Suprapubic skin (tissue), 4 donors: ENCODE results near the gene BRD2. TPM values are rescaled to one million over a fixed set of nuclear protein-coding genes. Genes with fewer than 3 reads are reported as not detected.

Experiments
- DNase-seq, 2 donors: peaks; one replicate each; pipeline ENCODE4 v3.0.0-alpha.2; 2019; ENCODE audit warnings: low spot score in 2 of 2
- H3K27ac ChIP-seq: fragments of 200-600 bp; sonication (generic); one replicate; pipeline ENCODE4 v1.5.1; 2019
- H3K27me3 ChIP-seq: fragments of 200-600 bp; sonication (generic); one replicate; pipeline ENCODE4 v1.5.1; 2019
- H3K36me3 ChIP-seq: fragments of 200-600 bp; sonication (generic); one replicate; pipeline ENCODE4 v1.5.1; 2019
- H3K4me1 ChIP-seq: fragments of 200-600 bp; sonication (generic); one replicate; pipeline ENCODE4 v1.5.1; 2019
- H3K4me3 ChIP-seq: fragments of 200-600 bp; sonication (generic); one replicate; pipeline ENCODE4 v1.5.1; 2019; ENCODE audit warnings: mild to moderate bottlenecking
- H3K9me3 ChIP-seq: fragments of 200-600 bp; sonication (generic); one replicate; pipeline ENCODE4 v1.5.1; 2019
- CTCF ChIP-seq, 2 donors: fragments of 200-600 bp in 1 of 2; fragments of 450-650 bp in 1 of 2; sonication (generic) in 1 of 2; IDR thresholded peaks; one replicate each; pipeline ENCODE4 v1.5.1; 2016 to 2019; ENCODE audit warnings: antibody characterized with exemption in 2 of 2, mild to moderate bottlenecking in 1 of 2, moderate library complexity in 1 of 2
- EP300 ChIP-seq: sonication (generic); formaldehyde crosslinking; IDR thresholded peaks from one replicate; pipeline ENCODE4 v1.6.1; 2017; ENCODE audit warnings: antibody characterized with exemption
- POLR2A ChIP-seq, 2 donors: fragments of 450-650 bp; IDR thresholded peaks; one replicate each; pipeline ENCODE4 v1.6.1; 2017; ENCODE audit warnings: antibody characterized with exemption in 2 of 2, mild to moderate bottlenecking in 2 of 2, moderate library complexity in 2 of 2
- POLR2AphosphoS5 ChIP-seq, 3 donors: sonication (generic); formaldehyde crosslinking; IDR thresholded peaks; one replicate each; pipeline ENCODE4 v1.6.1; 2017; ENCODE audit warnings: antibody characterized with exemption in 3 of 3
- WGBS: methylation state at CpG from one replicate; pipeline ENCODE4 v1.1.5; 2018; 5-methylcytosine and 5-hydroxymethylcytosine counted together
- total RNA-seq, 4 donors: library from RNA; depleted of rRNA; stranded (reverse); fragments of >200 nt; gene quantifications; one replicate each; pipeline ENCODE4 v1.1.0, GENCODE V29; 2016

BRD2 gene
- total RNA-seq, 4 donors from 2014 or later: 145 to 246 (median 197) TPM

- TF ChIP-seq POLR2AphosphoS5 (IDR thresholded peaks at IDR 0.05): no peak
- no peak for TF ChIP-seq CTCF (IDR thresholded peaks at IDR 0.05)
- no peak for TF ChIP-seq POLR2A (IDR thresholded peaks at IDR 0.05)
- no peak for TF ChIP-seq EP300
- DNase-seq: no peak
- Histone ChIP-seq H3K4me1 (peaks cover 37% of the 10 kb centered on the region), H3K9me3 (no peaks in the 10 kb centered on the region), H3K4me3 (peak overlapping the region; percentile 69), H3K27ac (no peak overlapping the region), H3K36me3 (peaks cover 62% of the 10 kb centered on the region), H3K27me3 (no peaks in the 10 kb centered on the region)
- 7% methylated on average over 14 of the region's 14 CpGs for WGBS
Observed at GRCh38 chr6:32974541-32975308, 6.3 kb downstream of the BRD2 start.

- Histone ChIP-seq H3K9me3 (no peaks in the 10 kb centered on the region), H3K36me3 (peaks cover 73% of the 10 kb centered on the region), H3K27ac (no peak overlapping the region), H3K4me3 (peak overlapping the region; percentile 69), H3K4me1 (peaks cover 37% of the 10 kb centered on the region), H3K27me3 (no peaks in the 10 kb centered on the region)
- TF ChIP-seq POLR2AphosphoS5 (IDR thresholded peaks at IDR 0.05) (no peak), CTCF (IDR thresholded peaks at IDR 0.05) (no peak), POLR2A (IDR thresholded peaks at IDR 0.05) (no peak)
- no peak for DNase-seq
- 49% methylated on average over 2 of the region's 2 CpGs for WGBS
Observed at GRCh38 chr6:32975886-32976285, 7.5 kb downstream of the BRD2 start.

- peaks cover 79% of the 10 kb centered on the region for H3K36me3 ChIP-seq
- H3K4me1 ChIP-seq: peaks cover 37% of the 10 kb centered on the region
- no peak overlapping the region for H3K27ac ChIP-seq
- no peaks in the 10 kb centered on the region for H3K9me3 ChIP-seq
- no peaks in the 10 kb centered on the region for H3K27me3 ChIP-seq
- WGBS: 86% methylated on average over 7 of the region's 7 CpGs
- H3K4me3 ChIP-seq: no peak overlapping the region
- TF ChIP-seq EP300 (no peak), POLR2A (IDR thresholded peaks at IDR 0.05) (no peak), CTCF (IDR thresholded peaks at IDR 0.05) (no peak), POLR2AphosphoS5 (IDR thresholded peaks at IDR 0.05) (no peak)
- no peak for DNase-seq
Observed at GRCh38 chr6:32976334-32977069, 8.1 kb downstream of the BRD2 start.

GRCh38 chr6:32977272-32977952 is 9.0 kb downstream of the BRD2 start:
- Histone ChIP-seq H3K9me3 (no peaks in the 10 kb centered on the region), H3K4me1 (peaks cover 44% of the 10 kb centered on the region), H3K27ac (no peak overlapping the region), H3K4me3 (no peak overlapping the region), H3K27me3 (no peaks in the 10 kb centered on the region), H3K36me3 (peaks cover 88% of the 10 kb centered on the region)
- WGBS: 67% methylated on average over 10 of the region's 10 CpGs
- TF ChIP-seq POLR2A (IDR thresholded peaks at IDR 0.05) (no peak), EP300 (no peak), POLR2AphosphoS5 (IDR thresholded peaks at IDR 0.05) (no peak), CTCF (IDR thresholded peaks at IDR 0.05) (no peak)
- DNase-seq: no peak

- H3K9me3 ChIP-seq: no peaks in the 10 kb centered on the region
- WGBS: 67% methylated on average over 7 of the region's 7 CpGs
- TF ChIP-seq EP300 (no peak), CTCF (IDR thresholded peaks at IDR 0.05) (no peak), POLR2A (IDR thresholded peaks at IDR 0.05) (no peak), POLR2AphosphoS5 (IDR thresholded peaks at IDR 0.05) (no peak)
- H3K4me1 ChIP-seq: peaks cover 45% of the 10 kb centered on the region
- no peak for DNase-seq
- H3K27me3 ChIP-seq: no peaks in the 10 kb centered on the region
- H3K4me3 ChIP-seq: no peak overlapping the region
- peaks cover 84% of the 10 kb centered on the region for H3K36me3 ChIP-seq
- H3K27ac ChIP-seq: no peak overlapping the region
Observed at GRCh38 chr6:32977953-32978324, 9.5 kb downstream of the BRD2 start.
